ENCODE measurements around the gene PLEKHM2.

DNA sequence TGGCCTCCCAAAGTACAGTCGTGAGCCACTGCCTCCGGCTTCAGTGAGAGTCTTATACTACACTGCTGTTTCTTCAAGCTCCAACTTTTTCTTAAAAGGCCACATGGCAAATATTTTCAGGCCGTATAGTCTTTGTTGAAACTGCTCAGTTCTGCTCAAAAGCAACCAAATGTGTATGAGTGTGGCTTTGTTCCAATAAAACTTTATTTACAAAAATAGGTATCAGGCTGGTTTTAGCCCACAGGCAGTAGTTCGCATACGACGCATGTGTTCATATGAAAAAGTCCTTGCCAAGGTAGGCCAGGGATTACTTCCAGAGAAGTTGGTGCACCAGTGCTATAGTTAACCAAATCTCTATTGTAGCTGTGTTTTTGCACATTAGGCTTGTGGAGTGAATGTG, 6.2 kb downstream of the PLEKHM2 start:
- TF ChIP-seq CTCF (IDR thresholded peaks at IDR 0.05) (no peak), ZFX (IDR thresholded peaks at IDR 0.05; ENCODE audit: borderline replicate concordance) (no peak)
